ENCODE results near the gene IL17C.

Gene IL17C

DNA sequence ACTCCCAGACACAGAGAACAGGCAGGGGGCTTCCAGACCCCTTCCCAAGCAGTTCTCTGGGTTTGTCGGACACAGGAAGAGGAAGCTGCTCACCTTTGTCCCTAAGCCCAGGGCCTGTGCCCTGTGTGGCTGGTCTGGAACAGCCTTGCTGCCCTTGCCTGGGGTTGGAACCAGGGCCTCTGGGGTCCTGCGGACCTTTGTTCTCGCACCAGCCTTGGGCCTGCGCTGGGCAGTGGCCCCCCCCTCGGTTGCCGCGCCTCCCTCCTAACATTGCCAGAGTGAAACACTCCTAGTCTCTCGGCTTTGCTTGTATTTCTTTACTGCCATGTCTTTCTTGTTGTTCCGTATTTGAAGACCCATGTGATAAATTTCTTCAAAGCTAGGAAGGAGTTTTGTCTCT, 8.5 kb upstream of the IL17C start:
- DNase-seq: no peak

DNA sequence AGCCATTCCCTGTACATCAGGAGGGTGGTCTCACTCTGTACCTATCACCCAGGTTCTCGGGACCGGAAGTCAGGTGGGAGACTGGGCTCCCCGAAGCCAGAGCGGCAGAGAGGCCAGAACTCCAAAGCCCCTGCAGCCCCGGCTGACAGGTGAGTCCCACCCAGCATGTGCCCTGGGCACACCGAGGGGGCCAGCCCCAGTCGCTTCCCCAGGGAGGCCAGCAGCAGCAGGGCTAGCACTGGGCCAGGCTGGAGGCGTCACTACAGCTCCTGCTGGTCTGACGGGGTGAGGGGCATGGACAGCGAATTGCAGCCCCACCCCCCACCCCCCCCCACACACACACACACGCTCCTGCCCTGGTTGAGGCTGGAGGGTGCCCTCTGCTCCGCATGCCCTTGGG, 7.9 kb upstream of the IL17C start:
- no peak for DNase-seq

DNA sequence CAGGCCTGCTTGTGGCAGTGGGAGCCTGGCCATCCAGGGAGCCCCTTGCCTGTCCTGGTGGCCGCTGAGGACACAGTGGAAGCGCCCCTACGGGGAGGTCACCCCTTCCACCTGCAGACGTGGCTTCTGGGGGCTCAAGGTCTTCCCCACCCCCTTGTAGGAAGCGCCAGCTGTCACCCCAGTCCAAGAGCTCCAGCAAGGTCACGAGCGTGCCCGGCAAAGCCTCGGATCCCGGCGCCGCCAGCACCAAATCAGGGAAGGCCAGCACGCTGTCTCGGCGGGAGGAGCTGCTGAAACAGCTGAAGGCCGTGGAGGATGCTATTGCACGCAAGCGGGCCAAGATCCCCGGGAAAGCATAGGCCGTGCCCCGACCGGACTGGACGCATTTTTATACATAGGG, 7.4 kb upstream of the IL17C start:
- no peak for DNase-seq

DNA sequence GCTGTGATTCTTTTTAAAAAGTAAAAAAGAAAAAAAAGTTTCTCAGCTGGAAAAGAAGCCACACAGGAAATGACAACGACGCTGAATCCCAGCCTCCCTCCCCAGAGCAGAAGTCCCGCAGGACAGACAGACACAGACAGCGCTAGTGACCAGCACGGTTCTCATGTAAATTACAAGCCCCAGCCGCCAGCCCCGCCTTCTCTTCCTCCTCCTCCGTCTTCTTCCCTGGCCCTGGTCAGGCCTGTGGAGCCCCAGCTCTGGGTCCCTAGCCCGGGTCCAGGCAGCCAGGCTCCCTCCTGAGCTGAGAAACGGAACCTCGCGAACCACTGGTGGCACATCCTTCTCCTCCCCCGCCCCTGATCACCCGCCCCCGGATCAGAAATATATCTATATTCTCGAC, 7.0 kb upstream of the IL17C start:
- no peak for DNase-seq

DNA sequence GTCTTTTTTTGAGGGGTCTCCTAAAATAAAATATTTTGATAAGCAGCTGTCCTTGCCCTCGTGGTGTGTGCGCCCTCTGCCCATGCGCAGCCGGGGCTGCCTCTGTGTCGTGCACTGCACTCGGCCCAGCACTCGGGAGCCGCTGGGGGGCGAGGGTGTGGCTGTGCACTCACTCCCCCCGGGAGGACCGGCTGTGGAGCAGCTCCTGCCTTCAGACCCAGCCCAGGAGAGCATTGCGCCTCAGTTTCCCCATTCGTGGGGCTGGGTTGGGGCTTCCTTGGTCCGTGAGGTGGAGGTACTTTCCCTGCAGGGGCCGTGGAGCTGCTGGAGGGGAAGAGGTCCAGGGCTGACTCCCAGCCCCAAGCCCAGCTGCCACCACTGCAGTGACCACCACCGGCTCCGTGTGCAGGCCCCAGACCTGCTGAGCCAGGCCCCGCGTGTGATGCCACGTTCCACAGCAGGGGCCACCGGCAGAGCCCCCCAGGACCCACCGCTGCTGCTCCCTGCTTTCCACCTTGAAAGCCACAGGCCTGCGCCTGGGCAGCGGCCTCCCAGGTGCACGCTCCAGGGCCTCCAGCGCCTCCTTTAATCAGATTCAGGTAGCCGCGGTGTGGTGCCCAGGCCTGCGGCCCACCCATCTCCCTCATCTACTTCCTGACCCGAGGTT, 6.3 kb upstream of the IL17C start:
- no peak for DNase-seq

DNA sequence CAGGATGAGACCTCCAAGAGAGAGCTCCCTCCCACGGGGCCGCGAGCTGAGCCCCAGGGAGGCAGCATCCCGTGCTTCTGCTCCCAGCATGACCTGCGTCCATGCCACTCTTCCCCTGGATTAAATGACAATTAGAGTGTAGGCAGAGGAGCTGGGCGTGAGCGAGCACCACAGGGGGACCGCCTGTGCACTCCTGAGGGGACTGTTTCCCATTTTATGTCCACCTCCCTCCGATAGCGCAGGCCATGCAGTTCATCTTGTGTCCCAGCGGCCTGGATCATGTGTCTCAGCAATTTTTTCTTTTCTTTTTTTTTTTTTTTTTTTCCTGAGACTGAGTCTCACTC, 5.8 kb upstream of the IL17C start:
- no peak for DNase-seq

DNA sequence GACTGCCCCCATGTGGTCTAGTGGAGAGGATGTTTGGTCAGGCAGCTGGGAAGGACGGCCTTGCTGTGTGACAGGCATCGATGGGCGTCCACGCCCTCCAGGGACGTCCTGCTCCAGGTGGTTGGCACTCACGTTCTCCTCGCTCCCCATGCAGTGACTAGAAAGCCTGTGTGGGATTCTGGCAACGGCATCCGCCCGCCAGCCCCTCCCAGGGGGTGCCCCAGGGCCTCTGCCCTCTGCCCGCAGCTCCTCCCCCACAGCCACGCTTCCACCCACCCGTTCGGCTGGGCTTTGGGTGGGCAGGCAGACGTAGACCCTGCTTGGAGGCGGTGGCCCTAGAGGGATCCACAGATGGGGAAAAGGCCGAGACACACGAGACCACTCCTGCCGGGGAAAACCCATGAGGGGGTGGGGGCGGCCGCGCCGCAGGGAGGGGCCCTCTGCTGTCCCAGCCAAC, 4.7 kb upstream of the IL17C start:
- peak; percentile 33 for DNase-seq

DNA sequence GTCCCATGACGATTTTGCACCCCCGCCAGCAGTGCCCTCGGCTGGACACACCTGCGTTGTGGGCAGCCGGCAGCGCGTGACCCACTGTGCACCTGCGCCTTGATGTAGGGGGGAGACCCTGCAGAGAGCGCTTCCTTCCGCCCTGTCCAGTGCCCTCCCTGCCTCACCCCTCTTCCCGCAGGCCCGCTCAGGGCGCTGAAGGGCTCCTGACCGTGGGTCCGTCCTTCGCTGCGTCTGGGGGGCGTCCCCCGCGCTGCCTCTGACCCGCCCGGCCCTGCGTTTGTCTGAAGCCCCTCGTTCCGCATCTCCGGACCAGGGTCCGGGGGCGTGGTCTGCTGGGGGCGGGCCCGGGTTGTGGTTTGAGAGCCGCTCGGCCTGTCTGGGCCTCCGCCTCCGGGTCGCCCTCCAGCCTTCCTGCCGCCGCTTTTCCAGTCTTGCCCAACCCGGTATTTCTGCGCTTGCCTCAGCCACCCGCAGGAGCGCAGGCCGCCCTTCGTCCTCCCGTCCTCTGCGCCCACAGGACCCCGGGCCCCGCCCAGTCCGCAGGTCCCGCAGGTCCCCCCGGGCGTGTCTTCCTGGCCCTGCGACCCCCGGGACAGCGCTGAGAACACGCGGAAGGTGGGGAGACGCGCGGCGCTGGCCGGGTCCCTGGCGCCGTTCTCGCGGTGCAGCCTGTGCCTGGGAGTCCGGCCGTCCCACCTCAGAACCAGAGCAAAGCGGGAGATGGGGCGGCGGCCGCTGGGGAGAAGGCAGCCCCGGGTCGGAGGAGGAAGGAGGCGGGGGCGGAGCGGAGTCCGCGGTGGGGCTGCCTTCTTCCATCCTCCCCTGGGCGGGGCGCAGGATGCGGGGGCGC, 4.0 kb upstream of the IL17C start:
- DNase-seq: peak; percentile 37

DNA sequence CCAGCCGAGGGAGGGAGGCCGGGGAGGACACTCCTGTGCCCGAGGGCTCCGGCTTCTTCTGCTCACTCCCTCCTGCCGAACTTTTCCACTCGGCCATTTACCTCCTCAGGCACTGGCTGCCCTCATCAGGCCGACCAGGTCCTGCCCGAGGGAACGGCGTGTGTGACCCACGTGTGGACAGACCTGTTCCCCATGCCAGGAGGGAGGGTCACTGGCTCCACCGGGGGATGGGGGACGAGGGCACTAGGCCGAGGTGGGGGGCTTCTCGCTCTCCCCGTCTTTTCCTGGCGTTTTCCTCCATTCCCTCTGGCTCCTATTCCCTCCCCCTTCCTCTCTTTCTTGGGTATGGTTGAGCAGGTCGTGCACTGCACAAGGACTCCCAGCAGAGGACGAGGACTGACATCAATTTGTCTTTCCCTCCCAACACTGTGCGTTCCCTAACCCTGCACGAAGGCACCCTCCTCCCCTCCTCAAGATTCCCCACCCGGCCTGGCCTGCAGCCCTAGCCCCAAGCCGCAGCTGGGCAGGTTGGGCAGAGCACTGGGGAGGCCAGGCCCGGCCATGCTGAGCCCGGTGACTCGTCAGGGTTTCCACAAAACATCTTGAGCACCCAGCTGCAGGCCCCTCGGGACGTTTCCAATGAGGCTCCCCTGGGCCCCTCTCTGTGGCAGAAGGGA, 3.2 kb upstream of the IL17C start:
- no peak for DNase-seq

DNA sequence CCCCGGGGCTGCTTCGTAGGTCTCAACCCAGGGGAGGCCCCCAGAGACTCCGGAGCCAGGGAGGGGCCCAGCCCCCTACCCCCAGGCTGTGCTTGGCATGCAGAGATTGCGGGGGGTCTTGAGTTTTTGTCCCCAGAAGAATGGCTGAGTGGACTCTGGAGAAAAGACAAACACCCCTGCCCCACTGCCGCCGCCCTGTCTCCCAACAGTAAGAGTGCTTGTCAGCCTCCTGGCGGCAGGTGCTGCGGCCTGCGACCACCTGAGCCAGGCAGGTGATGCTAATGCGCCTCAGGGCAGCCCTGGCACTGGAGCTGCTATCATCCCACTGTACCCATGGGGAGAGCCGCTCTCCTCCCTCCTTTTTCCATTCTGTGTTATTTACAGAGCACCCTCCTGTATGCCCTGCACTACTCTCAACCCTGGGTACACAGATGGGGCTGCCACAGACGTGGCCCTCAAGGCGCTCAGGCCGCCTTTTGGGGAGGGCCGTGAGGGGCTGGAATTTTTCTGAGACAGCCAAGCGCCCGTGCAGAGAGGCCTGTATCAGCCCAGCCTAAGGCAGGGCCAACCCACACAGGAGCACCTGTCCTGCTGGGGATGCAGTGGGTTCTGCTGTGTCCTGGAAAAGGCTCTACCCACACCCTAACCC, 2.6 kb upstream of the IL17C start:
- DNase-seq: no peak

DNA sequence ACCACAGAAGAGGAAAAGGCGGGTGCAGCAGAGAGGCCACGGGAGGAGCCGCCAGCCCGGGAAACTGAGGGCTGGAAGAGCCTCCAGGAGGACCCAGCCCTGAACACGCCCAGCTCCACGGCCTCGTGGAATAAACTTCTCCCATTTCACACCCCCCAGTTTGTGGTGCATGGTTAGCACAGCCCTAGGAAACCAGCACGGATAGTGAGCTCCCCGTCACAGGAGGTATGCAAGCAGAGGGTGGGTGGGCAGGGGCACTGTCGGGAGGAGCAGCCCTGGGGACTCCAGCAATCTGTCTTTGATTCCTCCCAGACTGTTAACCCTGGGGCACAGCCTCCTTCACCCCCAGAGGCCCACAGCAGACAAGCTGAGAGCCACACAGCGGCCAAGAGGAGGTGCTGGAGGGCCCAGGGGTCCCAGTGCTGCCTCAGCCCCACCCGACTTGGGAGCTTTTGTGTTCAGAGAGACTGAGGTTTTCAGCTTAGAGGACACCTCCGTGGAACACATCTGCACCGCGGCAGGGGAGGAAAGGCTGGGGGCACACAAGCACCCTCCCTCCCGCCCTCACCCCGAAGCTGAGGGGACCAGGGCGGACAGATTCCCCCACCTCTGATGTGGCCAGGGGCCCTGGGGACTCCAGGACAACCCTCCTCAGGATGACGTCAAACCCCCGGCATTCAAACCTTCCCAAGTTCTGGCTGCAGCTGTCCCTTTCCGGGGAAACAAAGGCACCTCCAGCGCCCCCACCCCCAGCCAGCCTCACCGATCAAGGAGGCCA, 1.7 kb upstream of the IL17C start:
- DNase-seq: no peak

DNA sequence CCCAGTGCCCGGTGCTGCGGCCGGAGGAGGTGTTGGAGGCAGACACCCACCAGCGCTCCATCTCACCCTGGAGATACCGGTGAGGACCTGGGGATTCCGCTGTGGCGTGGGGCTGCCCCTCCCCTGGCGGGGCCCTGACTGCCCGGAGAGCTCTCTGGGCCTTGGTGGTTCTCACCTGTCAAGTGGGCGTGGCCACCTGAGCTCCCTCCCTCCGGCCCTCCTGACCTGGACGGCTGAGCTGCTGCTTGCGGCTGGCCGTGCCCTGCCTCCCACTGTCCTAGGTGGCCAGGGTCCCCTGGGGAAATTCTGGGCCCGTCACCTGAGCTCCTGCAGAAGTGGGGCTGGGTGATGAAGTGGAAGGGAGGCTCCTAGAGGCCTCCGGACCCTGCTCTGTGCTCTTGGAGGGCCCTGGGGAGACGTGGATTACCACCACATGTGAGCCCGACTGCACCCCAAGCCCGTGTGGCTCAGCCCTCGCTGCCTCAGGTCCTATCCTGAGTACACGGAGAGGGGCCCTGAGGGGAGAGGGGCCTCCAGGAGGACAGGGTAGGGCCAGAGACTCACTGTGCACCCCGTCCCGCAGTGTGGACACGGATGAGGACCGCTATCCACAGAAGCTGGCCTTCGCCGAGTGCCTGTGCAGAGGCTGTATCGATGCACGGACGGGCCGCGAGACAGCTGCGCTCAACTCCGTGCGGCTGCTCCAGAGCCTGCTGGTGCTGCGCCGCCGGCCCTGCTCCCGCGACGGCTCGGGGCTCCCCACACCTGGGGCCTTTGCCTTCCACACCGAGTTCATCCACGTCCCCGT, 1.1 kb downstream of the IL17C start:
- no peak for DNase-seq

DNA sequence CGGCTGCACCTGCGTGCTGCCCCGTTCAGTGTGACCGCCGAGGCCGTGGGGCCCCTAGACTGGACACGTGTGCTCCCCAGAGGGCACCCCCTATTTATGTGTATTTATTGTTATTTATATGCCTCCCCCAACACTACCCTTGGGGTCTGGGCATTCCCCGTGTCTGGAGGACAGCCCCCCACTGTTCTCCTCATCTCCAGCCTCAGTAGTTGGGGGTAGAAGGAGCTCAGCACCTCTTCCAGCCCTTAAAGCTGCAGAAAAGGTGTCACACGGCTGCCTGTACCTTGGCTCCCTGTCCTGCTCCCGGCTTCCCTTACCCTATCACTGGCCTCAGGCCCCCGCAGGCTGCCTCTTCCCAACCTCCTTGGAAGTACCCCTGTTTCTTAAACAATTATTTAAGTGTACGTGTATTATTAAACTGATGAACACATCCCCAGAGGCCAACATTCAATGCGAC, 1.7 kb downstream of the IL17C start:
- no peak for DNase-seq

DNA sequence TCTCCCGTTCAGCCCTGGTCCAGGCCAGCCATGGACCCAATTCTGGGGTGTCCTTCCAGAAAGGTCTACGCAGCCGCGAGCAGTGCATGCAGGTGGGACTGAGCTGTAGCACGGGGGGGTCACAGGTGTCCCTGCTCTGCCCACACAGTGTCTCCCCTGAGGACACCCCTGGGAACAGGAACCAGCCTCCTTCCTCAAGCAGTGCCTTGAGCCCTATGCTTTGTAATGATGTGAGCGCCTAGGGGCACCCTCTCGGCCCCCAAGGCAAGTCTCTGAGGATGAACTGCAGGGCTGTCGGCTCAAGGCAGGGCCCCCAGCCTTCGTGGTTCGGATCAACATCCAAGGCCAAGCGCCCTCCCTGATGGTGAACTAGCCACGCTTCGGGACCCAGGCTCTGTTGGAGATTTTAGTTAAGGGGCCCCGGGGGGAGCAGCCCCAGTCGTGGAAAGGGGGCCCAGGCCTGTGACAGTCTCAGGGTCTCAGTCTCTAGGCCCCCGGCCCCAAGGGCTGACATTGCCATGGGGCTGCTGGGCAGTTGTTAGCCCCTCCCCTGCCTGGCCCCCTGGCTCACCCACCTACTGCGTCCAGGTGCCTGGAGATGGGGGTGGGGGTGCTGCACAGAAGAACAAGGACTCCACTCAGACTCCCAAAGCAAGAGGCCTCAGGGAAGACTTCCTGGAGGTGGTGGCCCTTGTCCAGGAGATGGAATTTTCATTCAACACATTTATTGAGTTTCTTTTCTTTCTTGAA, 2.3 kb downstream of the IL17C start:
- DNase-seq: no peak

DNA sequence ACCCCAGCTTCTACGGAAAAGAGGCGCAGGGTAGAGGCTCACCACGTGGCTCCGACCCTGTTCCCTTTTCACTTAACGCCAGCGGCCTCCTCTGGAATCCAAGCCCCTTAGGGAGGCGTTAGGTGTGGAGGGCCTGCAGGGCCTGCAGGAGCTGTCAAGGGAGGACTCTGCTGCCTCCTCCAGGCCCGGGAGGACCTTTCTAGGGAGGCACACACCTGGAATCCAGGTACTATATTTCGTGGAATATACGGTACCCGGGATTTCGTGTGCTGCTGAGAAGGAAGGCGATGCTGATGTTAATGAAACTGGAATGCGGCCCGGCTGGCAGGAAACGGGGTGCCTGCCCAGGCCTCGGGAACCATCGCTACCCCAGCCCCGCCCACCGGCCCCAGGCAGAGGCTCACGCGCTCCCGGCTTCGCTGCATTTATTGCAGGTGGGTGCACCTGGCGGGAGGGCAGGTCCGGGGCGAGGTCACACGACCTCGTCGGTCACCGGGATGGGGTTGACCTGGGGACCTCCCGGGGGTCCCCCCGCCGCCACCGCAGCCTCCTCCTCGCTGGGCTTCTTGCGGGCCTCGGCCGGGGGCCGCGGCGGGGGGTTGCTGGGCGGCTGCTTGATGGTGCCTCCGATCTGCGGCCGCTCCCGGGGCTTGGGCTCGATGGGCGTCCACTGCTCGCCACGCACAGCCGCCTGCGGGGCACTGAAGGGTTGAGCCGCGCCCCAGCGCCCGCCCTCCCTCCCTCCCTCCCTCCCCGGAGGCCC, 4.7 kb downstream of the IL17C start:
- DNase-seq: no peak

DNA sequence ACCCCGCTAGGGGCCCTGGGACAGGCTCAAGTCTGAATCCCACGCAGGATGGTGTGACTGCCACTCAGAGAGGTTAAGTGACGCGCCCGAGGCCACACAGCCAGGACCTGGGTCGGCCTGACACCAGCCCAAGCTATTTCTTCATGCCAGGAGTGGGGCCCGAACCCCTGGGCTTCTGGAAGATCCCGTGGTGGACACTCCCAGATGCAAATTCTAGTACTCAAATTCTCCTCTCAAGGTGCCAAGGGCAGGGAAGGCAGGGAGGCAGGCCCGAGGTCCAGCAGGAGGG, 5.2 kb downstream of the IL17C start:
- no peak for DNase-seq

DNA sequence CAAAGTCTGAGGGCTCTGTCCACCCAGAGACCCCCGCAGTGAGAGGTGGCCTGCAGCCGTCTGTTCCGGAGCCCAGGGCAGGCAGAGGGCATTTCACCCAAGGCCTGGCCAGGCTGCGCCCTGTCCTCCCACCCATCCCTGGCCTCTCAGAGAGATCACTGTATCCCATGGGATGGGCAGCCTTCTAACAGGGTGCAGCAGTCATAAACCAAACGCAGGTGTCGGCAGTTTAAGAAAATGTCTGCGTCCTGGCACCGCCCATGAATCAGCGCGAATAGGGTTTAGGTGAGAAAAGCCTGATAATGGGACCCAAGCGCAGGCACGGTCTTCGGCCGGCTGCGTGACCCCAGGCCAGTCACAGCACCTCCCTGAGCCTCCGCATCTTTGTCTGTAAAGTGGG, 7.1 kb downstream of the IL17C start:
- no peak for DNase-seq

DNA sequence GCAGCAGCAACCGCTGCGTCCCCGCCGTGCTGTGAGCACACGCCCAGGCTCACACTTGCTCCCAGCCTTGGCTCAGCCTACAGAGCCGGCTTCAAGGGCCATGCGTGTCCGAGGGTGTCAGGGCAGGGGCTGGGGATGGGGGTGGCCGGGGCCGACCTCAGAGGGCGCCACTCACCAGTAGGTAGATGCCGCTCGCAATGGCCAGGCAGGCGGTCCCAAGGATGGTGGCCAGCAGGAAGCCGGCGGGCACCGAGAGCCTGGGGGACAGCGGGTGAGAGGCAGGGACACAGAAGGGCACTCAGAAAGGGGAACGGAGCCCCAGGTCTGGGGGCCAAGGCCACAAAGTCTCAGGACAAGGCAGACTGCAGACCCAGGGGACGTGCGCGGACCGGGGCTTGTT, 7.6 kb downstream of the IL17C start:
- no peak for DNase-seq

DNA sequence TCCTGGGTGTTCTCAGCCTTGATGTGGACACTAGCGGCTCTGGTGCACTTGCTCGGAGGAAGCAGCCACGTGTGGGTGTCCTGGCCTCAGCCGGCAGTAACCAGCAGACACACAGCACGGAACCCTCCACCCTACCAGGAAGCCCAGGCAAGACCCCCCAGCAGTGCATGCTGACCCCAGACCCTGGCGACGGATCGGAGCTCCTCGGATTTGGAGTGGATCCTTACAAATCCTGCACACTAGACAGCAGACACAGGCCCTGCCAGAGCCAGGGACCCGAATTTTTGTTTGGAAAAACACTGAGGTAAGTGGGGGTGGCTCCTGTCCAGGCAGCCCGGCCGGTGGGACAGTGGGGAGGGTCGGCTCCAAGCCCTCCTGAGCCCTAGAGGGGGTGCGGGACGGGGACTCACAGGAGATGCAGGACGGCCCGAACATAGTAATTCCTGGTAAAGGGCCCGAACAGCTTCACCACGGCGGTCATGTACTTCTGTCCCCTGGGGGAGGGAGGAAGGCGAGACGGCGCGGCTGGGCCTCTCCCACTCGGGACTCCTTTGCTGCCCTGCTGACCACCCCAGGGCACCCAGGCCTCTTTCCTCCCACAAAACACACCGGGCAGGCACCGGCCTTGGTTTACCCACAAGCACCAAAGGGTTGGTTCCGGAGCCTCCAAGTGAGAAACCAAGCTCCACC, 8.1 kb downstream of the IL17C start:
- no peak for DNase-seq

Data from stimulated activated CD4-positive, alpha-beta T cell treated with anti-CD3 and anti-CD28 coated beads, Interleukin-12 subunit alpha, Interleukin-12 subunit beta, amount 100 ng/mL, for 4 hours (primary cell).